SU-DHL-6 (cell line): ENCODE measurements around the gene RBM22.

Experiments used
- H2AFZ ChIP-seq: fragments of 200-600 bp; sonication (generic); 2 replicates; pipeline ENCODE4 v1.6.1; 2014; ENCODE audit warnings: low read depth, mild to moderate bottlenecking, moderate library complexity, mixed read lengths, antibody characterized with exemption, low read length; ENCODE audit not compliant: severe bottlenecking
- H3F3A ChIP-seq: fragments of 200-600 bp; shearing (Covaris generic); 2 replicates; pipeline ENCODE4 v1.6.0; 2016; ENCODE audit warnings: antibody characterized with exemption, mild to moderate bottlenecking; ENCODE audit not compliant: insufficient read depth
- H3K27ac ChIP-seq: fragments of 200-600 bp; sonication (generic); 2 replicates; pipeline ENCODE4 v1.5.1; 2016; ENCODE audit warnings: low read depth, mild to moderate bottlenecking, low read length, moderate library complexity, mixed read lengths
- H3K27me3 ChIP-seq: fragments of 200-600 bp; sonication (generic), shearing (Covaris generic); 2 replicates; pipeline ENCODE4 v1.6.0; 2014; ENCODE audit warnings: mild to moderate bottlenecking, low read length
- H3K36me3 ChIP-seq: fragments of 200-600 bp; sonication (generic); 2 replicates; pipeline ENCODE4 v1.6.1; 2014; ENCODE audit warnings: mild to moderate bottlenecking, low read length, mixed read lengths
- H3K4me2 ChIP-seq: fragments of 300-600, 200-600 bp; shearing (Covaris generic), sonication (generic); 2 replicates; pipeline ENCODE4 v1.6.0; 2014; ENCODE audit warnings: low read length, low read depth, mild to moderate bottlenecking; ENCODE audit not compliant: poor library complexity, severe bottlenecking
- H3K4me3 ChIP-seq: fragments of 200-600 bp; sonication (generic); 2 replicates; pipeline ENCODE4 v1.5.1; 2014; ENCODE audit warnings: antibody characterized with exemption, low read length, mild to moderate bottlenecking, mixed read lengths; ENCODE audit not compliant: insufficient read depth, poor library complexity, severe bottlenecking
- H3K79me2 ChIP-seq: fragments of 200-600 bp; sonication (generic); 2 replicates; pipeline ENCODE4 v1.6.1; 2014; ENCODE audit warnings: mild to moderate bottlenecking, low read length, moderate library complexity; ENCODE audit not compliant: insufficient read depth
- H3K9ac ChIP-seq: fragments of 200-600 bp; sonication (generic); 2 replicates; pipeline ENCODE4 v1.7.0; 2014; ENCODE audit warnings: mild to moderate bottlenecking, low read length
- H3K9me2 ChIP-seq: fragments of 200-600 bp; sonication (generic); replicated peaks from 2 replicates; pipeline ENCODE4 v1.6.1; 2014; ENCODE audit warnings: low read length; ENCODE audit not compliant: insufficient read depth
- H3K9me3 ChIP-seq: fragments of 200-600 bp; sonication (generic); 2 replicates; pipeline ENCODE4 v1.6.1; 2014; ENCODE audit warnings: low read length, mixed read lengths; ENCODE audit not compliant: insufficient read depth
- H4K20me1 ChIP-seq: fragments of 200-600 bp; sonication (generic); 2 replicates; pipeline ENCODE4 v1.6.1; 2014; ENCODE audit warnings: low read depth, mild to moderate bottlenecking, antibody characterized with exemption, low read length, moderate library complexity, mixed read lengths
- EZH2phosphoT487 ChIP-seq: fragments of 200-600 bp; sonication (generic), shearing (Covaris generic); conservative IDR thresholded peaks from 2 replicates; pipeline ENCODE4 v1.6.1; 2018; ENCODE audit warnings: mild to moderate bottlenecking, antibody characterized with exemption, low read length, moderate library complexity, mixed read lengths
- TF ChIP-seq, protein P1 (sequence below): fragments of 200-600 bp; sonication (generic); IDR thresholded peaks from one replicate; pipeline ENCODE4 v1.5.1; 2017; ENCODE audit warnings: antibody characterized with exemption, mild to moderate bottlenecking, low read length, moderate library complexity; ENCODE audit not compliant: insufficient read depth, poor library complexity, severe bottlenecking

RBM22 gene

GRCh38 chr5:150645070-150645700 lies 55.7 kb downstream of the RBM22 start:
- Histone ChIP-seq H3K79me2 (no peaks in the 10 kb centered on the region), H3K36me3 (no peaks in the 10 kb centered on the region), H3F3A (no peaks in the 10 kb centered on the region), H3K27ac (no peak overlapping the region), H4K20me1 (no peaks in the 10 kb centered on the region), H3K4me3 (no peak overlapping the region), H3K4me2 (no peak overlapping the region), H3K9me3 (no peaks in the 10 kb centered on the region), H3K9ac (no peak overlapping the region), H2AFZ (no peak overlapping the region), H3K9me2 (no peaks in the 10 kb centered on the region), H3K27me3 (no peaks in the 10 kb centered on the region)
- TF ChIP-seq EZH2phosphoT487, result no peak
- TF ChIP-seq, protein P1, sequence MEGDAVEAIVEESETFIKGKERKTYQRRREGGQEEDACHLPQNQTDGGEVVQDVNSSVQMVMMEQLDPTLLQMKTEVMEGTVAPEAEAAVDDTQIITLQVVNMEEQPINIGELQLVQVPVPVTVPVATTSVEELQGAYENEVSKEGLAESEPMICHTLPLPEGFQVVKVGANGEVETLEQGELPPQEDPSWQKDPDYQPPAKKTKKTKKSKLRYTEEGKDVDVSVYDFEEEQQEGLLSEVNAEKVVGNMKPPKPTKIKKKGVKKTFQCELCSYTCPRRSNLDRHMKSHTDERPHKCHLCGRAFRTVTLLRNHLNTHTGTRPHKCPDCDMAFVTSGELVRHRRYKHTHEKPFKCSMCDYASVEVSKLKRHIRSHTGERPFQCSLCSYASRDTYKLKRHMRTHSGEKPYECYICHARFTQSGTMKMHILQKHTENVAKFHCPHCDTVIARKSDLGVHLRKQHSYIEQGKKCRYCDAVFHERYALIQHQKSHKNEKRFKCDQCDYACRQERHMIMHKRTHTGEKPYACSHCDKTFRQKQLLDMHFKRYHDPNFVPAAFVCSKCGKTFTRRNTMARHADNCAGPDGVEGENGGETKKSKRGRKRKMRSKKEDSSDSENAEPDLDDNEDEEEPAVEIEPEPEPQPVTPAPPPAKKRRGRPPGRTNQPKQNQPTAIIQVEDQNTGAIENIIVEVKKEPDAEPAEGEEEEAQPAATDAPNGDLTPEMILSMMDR, result no peak

DNA sequence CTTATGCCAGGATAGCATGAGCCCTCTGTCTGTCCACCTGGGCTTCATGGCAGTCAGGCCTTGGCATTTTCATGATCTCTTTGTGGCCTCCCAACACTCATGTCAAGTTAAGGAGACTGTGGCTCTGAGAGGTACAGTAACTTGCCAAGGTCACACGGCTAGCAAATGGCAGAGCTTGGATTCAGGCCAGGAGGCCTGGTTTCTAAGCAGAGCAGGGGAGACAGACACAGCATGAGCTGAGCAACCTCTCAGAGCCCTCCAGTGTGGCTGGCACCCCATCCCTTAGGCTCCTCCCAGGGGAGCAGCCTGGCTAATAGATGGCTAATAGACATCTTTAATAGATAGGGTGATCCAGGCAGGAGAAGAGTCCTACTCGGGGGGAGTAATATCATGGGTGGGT lies 56.3 kb downstream of the RBM22 start:
- H3K27ac ChIP-seq, result no peak overlapping the region
- no peaks in the 10 kb centered on the region for H3F3A ChIP-seq
- no peak overlapping the region for H3K4me3 ChIP-seq
- H3K27me3 ChIP-seq, result no peaks in the 10 kb centered on the region
- no peak for TF ChIP-seq EZH2phosphoT487
- TF ChIP-seq, protein P1, result no peak
- no peaks in the 10 kb centered on the region for H3K9me3 ChIP-seq
- no peaks in the 10 kb centered on the region for H3K9me2 ChIP-seq
- H3K4me2 ChIP-seq, result no peak overlapping the region
- no peak overlapping the region for H2AFZ ChIP-seq
- H3K36me3 ChIP-seq, result no peaks in the 10 kb centered on the region
- no peaks in the 10 kb centered on the region for H4K20me1 ChIP-seq
- H3K9ac ChIP-seq, result no peak overlapping the region
- no peaks in the 10 kb centered on the region for H3K79me2 ChIP-seq

DNA sequence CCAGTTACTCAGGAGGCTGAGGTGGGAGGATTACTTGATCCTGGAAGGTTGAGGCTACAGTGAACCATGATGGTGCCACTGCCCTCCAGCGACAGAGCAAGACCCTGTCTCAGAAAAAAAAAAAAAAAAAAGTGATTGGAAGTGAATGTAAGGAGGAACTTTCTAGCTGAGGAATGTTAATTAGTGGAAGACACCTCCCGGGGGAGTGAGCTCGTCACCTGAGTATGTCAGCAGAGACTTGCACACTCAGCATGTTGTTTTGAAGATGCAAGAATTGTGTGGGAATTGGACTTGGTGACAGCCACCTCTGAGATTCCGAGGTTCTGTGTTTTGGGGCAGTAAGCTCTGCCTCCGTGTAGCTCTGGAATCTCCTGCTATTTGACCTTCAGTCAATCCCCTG lies 56.8 kb downstream of the RBM22 start:
- no peaks in the 10 kb centered on the region for H3K27me3 ChIP-seq
- no peak overlapping the region for H3K4me3 ChIP-seq
- no peaks in the 10 kb centered on the region for H4K20me1 ChIP-seq
- H3K36me3 ChIP-seq, result no peaks in the 10 kb centered on the region
- H3K4me2 ChIP-seq, result no peak overlapping the region
- TF ChIP-seq, protein P1, result no peak
- TF ChIP-seq EZH2phosphoT487, result no peak
- H3K9ac ChIP-seq, result no peak overlapping the region
- no peaks in the 10 kb centered on the region for H3K9me2 ChIP-seq
- H3K79me2 ChIP-seq, result no peaks in the 10 kb centered on the region
- no peak overlapping the region for H2AFZ ChIP-seq
- no peaks in the 10 kb centered on the region for H3K9me3 ChIP-seq
- no peaks in the 10 kb centered on the region for H3F3A ChIP-seq
- no peak overlapping the region for H3K27ac ChIP-seq
